Astrocyte (in vitro differentiated cells and primary cell): ENCODE data around the gene TNFRSF21.

Source experiments
- EZH2 ChIP-seq: IDR thresholded peaks from 2 replicates; pipeline ENCODE4 v1.6.1; 2012; ENCODE audit warnings: mild to moderate bottlenecking, low read length, inconsistent platforms; ENCODE audit not compliant: insufficient read depth
- TF ChIP-seq, protein P1 (sequence below): IDR thresholded peaks from 2 replicates; pipeline ENCODE4 v1.5.1; 2011; ENCODE audit warnings: low read depth, mild to moderate bottlenecking, inconsistent platforms, low read length, moderate library complexity; ENCODE audit not compliant: insufficient read depth

GRCh38 chr6:47288267-47289090, 21.2 kb downstream of the TNFRSF21 start:
- TF ChIP-seq, protein P1, sequence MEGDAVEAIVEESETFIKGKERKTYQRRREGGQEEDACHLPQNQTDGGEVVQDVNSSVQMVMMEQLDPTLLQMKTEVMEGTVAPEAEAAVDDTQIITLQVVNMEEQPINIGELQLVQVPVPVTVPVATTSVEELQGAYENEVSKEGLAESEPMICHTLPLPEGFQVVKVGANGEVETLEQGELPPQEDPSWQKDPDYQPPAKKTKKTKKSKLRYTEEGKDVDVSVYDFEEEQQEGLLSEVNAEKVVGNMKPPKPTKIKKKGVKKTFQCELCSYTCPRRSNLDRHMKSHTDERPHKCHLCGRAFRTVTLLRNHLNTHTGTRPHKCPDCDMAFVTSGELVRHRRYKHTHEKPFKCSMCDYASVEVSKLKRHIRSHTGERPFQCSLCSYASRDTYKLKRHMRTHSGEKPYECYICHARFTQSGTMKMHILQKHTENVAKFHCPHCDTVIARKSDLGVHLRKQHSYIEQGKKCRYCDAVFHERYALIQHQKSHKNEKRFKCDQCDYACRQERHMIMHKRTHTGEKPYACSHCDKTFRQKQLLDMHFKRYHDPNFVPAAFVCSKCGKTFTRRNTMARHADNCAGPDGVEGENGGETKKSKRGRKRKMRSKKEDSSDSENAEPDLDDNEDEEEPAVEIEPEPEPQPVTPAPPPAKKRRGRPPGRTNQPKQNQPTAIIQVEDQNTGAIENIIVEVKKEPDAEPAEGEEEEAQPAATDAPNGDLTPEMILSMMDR = no peak
- TF ChIP-seq EZH2 = no peak
